GM12801 (cell line): ENCODE data around the gene PRPH.

Experiments
- TF ChIP-seq, protein P1 (sequence below): IDR thresholded peaks from one replicate; pipeline ENCODE4 v1.5.1; 2011; ENCODE audit warnings: control low read depth; ENCODE audit not compliant: insufficient read length; ENCODE audit errors: extremely low read depth

Gene PRPH

GRCh38 chr12:49283541-49284429 lies 11.2 kb upstream of the PRPH start:
- TF ChIP-seq, protein P1, sequence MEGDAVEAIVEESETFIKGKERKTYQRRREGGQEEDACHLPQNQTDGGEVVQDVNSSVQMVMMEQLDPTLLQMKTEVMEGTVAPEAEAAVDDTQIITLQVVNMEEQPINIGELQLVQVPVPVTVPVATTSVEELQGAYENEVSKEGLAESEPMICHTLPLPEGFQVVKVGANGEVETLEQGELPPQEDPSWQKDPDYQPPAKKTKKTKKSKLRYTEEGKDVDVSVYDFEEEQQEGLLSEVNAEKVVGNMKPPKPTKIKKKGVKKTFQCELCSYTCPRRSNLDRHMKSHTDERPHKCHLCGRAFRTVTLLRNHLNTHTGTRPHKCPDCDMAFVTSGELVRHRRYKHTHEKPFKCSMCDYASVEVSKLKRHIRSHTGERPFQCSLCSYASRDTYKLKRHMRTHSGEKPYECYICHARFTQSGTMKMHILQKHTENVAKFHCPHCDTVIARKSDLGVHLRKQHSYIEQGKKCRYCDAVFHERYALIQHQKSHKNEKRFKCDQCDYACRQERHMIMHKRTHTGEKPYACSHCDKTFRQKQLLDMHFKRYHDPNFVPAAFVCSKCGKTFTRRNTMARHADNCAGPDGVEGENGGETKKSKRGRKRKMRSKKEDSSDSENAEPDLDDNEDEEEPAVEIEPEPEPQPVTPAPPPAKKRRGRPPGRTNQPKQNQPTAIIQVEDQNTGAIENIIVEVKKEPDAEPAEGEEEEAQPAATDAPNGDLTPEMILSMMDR: no peak

GRCh38 chr12:49284672-49285071 lies 10.3 kb upstream of the PRPH start:
- TF ChIP-seq, protein P1: no peak

DNA sequence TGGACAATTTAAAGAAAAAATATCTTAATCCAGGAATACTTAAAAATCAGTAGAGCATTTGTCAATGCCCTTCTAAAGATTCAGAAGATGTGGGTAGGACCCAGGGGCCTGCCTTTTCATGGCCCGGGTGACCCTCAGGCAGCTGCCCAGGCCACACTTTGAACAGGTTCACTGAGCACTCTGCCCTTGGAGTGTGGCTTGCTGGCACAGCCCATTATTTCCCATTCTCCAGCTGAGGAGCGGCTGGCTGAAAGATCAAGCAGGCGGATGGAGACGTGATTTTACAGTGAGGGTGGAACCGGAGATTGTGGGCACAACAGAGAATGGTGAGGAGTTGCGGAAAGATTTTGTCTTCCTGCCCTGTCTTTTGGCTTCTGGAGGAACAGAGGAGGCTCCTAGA lies 7.1 kb upstream of the PRPH start:
- TF ChIP-seq, protein P1: no peak

DNA sequence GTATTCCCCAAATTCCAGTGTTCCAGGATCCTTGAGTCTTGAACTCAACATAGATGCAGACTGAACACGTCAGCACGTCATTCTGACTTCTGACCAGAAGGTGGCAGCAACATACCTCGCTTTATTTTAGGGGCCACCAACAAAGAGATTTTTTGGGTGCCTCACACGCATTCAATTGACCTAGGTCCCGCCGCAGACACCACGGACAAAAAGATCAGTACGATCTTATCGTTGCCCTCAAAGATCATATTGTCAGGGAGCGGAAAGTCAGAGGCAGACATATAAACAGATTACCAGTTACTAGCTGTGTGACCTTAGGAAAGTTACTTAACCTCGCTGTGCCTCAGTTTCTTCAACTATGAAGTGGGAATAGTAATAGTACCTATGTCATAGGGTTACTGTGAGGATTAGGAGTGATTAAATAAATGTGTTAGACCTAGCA lies 6.5 kb upstream of the PRPH start:
- TF ChIP-seq, protein P1: no peak

DNA sequence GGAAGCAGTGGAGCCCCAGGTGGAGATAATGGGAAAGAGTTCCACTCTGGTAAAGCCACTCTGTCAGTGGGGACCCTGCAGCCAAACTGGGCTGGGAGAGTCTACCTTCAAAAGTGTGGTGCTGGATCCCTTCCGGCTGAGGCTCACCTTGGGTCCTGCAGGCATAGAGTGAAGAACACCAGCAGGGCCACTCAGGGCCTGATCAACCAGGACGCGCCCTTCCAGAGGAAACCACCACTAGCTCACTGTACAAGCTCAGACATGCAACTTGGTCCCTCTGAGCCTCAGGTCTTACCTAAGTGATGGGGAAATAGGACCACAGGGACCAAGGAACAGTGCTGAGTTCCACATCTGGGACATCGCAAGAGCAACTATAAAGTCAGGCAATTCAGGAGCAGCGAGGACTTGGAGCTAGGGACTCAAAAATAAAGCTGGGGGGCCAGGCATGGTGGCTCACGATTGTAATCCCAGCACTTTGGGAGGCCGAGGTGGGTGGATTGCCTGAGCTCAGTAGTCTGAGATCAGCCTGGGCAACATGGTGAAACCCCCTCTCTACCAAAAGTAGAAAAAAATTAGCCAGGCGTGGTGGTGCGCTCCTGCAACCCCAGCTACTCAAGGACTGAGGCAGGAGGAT lies 5.9 kb upstream of the PRPH start:
- TF ChIP-seq, protein P1: no peak

- TF ChIP-seq, protein P1: no peak
Observed at GRCh38 chr12:49292729-49293055, 2.3 kb upstream of the PRPH start.

DNA sequence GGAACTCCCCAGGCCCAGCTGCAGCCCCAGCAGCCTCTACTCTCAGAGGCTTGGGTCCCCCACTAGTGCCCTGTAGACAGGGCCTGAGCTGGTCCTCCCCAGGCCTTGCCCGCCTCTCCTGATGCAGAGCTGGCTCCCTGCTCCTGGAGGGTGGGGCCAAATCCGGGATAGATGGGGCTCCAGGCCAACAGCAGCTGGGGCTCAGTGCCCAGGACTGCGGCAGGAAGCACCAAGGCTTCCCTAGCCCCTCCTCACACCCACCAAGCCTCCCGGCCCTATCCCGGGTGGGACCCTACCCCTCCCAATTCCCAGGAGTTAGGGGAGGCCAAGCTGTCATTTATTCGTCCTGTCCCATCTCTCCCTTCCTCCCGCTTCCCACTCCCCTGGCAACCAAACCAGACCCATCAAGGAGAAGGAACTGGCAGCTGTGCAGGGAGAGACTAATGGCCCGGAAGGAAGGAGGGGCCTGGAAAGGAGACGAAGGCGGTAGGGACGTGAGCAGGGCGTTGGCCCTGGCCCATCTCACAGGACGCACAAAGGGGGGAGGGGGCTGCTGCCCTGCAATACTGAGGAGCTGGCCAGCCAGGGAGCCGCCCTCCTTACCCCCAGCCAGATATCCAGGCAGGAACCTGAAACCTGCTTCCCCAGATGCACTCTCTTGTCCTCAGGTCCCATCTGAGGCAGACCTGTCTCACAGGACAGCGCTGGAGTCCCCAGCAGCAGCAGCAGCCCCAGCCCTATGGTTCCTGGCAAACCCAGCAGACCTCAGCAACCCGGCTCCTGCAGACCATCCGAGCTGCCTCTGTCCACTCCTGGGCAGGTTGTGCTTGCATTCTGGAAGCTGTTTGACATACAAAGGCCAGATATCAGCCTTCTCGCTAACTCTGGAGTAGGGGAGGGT lies 1.6 kb upstream of the PRPH start:
- TF ChIP-seq, protein P1: no peak
